Panc1 (cell line): ENCODE data around the gene IPO13.

ENCODE experiments used
- POLR2AphosphoS5 ChIP-seq: IDR thresholded peaks from 2 replicates; pipeline ENCODE4 v1.6.1; 2012; ENCODE audit warnings: mild to moderate bottlenecking, low read depth, low read length, moderate library complexity
- REST ChIP-seq, 2 experiments: IDR thresholded peaks; 2 replicates each; pipeline ENCODE4 v1.6.1; 2011 to 2012; ENCODE audit warnings: low read depth in 2 of 2, control low read depth in 1 of 2, low read length in 1 of 2, mild to moderate bottlenecking in 1 of 2, moderate library complexity in 1 of 2; ENCODE audit not compliant: insufficient read depth in 1 of 2
- SIN3A ChIP-seq: IDR thresholded peaks from 2 replicates; pipeline ENCODE4 v1.6.1; 2012; ENCODE audit warnings: low read depth, mild to moderate bottlenecking, low read length, moderate library complexity, borderline replicate concordance; ENCODE audit not compliant: insufficient read depth
- TCF7L2 ChIP-seq: IDR thresholded peaks from 2 replicates; pipeline ENCODE4 v1.6.1; 2011; ENCODE audit warnings: mild to moderate bottlenecking, low read depth, low read length, inconsistent platforms
- TF ChIP-seq, protein P1 (sequence below): fragments of 450-650 bp; IDR thresholded peaks from 2 replicates; pipeline ENCODE4 v1.5.1; 2017; ENCODE audit warnings: mild to moderate bottlenecking

- TF ChIP-seq SIN3A = peak; percentile 92; the same call in 1 of the 2 replicates
- TF ChIP-seq, protein P1, sequence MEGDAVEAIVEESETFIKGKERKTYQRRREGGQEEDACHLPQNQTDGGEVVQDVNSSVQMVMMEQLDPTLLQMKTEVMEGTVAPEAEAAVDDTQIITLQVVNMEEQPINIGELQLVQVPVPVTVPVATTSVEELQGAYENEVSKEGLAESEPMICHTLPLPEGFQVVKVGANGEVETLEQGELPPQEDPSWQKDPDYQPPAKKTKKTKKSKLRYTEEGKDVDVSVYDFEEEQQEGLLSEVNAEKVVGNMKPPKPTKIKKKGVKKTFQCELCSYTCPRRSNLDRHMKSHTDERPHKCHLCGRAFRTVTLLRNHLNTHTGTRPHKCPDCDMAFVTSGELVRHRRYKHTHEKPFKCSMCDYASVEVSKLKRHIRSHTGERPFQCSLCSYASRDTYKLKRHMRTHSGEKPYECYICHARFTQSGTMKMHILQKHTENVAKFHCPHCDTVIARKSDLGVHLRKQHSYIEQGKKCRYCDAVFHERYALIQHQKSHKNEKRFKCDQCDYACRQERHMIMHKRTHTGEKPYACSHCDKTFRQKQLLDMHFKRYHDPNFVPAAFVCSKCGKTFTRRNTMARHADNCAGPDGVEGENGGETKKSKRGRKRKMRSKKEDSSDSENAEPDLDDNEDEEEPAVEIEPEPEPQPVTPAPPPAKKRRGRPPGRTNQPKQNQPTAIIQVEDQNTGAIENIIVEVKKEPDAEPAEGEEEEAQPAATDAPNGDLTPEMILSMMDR = no peak
- peak; percentile 67 for TF ChIP-seq POLR2AphosphoS5
- TF ChIP-seq TCF7L2 = no peak
- TF ChIP-seq REST (IDR thresholded peaks at IDR 0.05; ENCODE audit: insufficient read depth in 1 of 2, low read depth in 2 of 2, low read length in 1 of 2) = no peak; a peak in 1 of 4 replicates
These were observed 23.2 kb downstream of the IPO13 start, which contains the start of gene DPH2 for GRCh38 chr1:43969746-43970466.
